Heart left ventricle (tissue), 16 donors: ENCODE data around the gene MRRF. TPM values are rescaled to one million over a fixed set of nuclear protein-coding genes. Genes with fewer than 3 reads are reported as not detected.

ENCODE experiments used
- ATAC-seq, 4 donors: fragments of 200-7000 bp; cut with Tn5 transposase; one replicate each; pipeline ENCODE4 v1.9.1; 2020 to 2022; ENCODE audit warnings: moderate library complexity in 4 of 4, mild to moderate bottlenecking in 3 of 4, moderate number of reproducible peaks in 1 of 4
- DNase-seq, 5 donors: peaks; one replicate each; pipeline ENCODE4 v3.0.0-alpha.2; 2020
- H3K27ac ChIP-seq, 12 donors: fragments of 200-600 bp; sonication (generic) in 4 of 12; one replicate each; pipeline versions ENCODE4 v1.5.0 to v1.8.0; 2016 to 2022; ENCODE audit warnings: mild to moderate bottlenecking in 2 of 12
- H3K27me3 ChIP-seq, 9 donors: fragments of 200-600 bp; sonication (generic) in 2 of 9; one replicate each; pipeline versions ENCODE4 v1.5.1 to v1.8.0; 2016 to 2022; ENCODE audit warnings: mild to moderate bottlenecking in 3 of 9
- H3K36me3 ChIP-seq, 9 donors: fragments of 200-600 bp; sonication (generic) in 2 of 9; one replicate each; pipeline versions ENCODE4 v1.5.0 to v1.8.0; 2018 to 2022; ENCODE audit warnings: mild to moderate bottlenecking in 2 of 9
- H3K4me1 ChIP-seq, 12 donors: fragments of 200-600 bp; sonication (generic) in 4 of 12; one replicate each; pipeline versions ENCODE4 v1.5.0 to v1.8.0; 2016 to 2022; ENCODE audit warnings: mild to moderate bottlenecking in 3 of 12
- H3K4me3 ChIP-seq, 12 donors: fragments of 200-600 bp; sonication (generic) in 4 of 12; one replicate each; pipeline versions ENCODE4 v1.5.0 to v1.8.0; 2017 to 2022; ENCODE audit warnings: mild to moderate bottlenecking in 9 of 12, moderate library complexity in 4 of 12
- H3K9me3 ChIP-seq, 12 donors: fragments of 200-600 bp; sonication (generic) in 4 of 12; one replicate each; pipeline versions ENCODE4 v1.5.0 to v1.8.0; 2016 to 2022; ENCODE audit warnings: mild to moderate bottlenecking in 1 of 12
- CTCF ChIP-seq, 12 donors: fragments of 200-600 bp; sonication (generic) in 4 of 12; IDR thresholded peaks; one replicate each; pipeline versions ENCODE4 v1.5.0 to v1.8.0; 2018 to 2022; ENCODE audit warnings: antibody characterized with exemption in 12 of 12, mild to moderate bottlenecking in 5 of 12
- POLR2A ChIP-seq, 2 donors: fragments of 450-650 bp; IDR thresholded peaks; one replicate each; pipeline ENCODE4 v1.6.1; 2017; ENCODE audit warnings: antibody characterized with exemption in 2 of 2, mild to moderate bottlenecking in 2 of 2, moderate library complexity in 2 of 2
- WGBS, 4 donors: extraction: QIAGEN DNeasy Blood & Tissue Kit in 2 of 4; methylation state at CpG; one replicate each; pipeline versions ENCODE4 v1.1.5 to v1.1.7; 2013 to 2018; 5-methylcytosine and 5-hydroxymethylcytosine counted together
- intact Hi-C, 10 donors: fragments of 100-400 bp; cut with DNase I; formaldehyde crosslinking; loops; one replicate each; pipeline versions ENCODE4 v1.11.1 to v1.14.2; 2022
- polyA plus RNA-seq, 2 donors: library from polyadenylated mRNA; stranded (reverse); fragments of 200-250 nt; gene quantifications; one replicate each; pipeline ENCODE4 v1.2.3, GENCODE V29; 2013
- total RNA-seq, 9 donors: library from RNA; depleted of rRNA in 2 of 9; stranded (reverse); fragments of >200 nt in 2 of 9; fragmentation: NEBNext Ultra II Directional in 3 of 9; extraction: Animal tissue kit (Norgen Biotek cat#: 25700) in 3 of 9; gene quantifications; one replicate each; pipeline versions ENCODE4 v1.1.0 to v1.2.4, GENCODE V29; 2016 to 2023
- donor health status: ischemic (EF 13 %, LVEDD 7.1; RV severe dilation, severe dysfunction).
- donor health status: healthy with polysubstance abuse.
- donor health status: DM: no; HTN: yes; CAD: no.
- donor health status: DM: no; HTN: no; CAD: no.
- donor health status: ischemic (EF 25% LVEDD 6.9; RV normal size, moderate dysfunction).
- donor health status: ischemic (EF 25% LVEDD 5.7; RV mildly dilated, moderate dysfunction).
- donor health status: healthy.
- donor health status: DM: yes; HTN: yes; CAD: no.
- donor health status: ischemic (EF 35%, LVEDD 5.7; RV mildly dilated, moderate dysfunction).
- donor health status: nonischemic (EF 11% LVEDD 7.7; RV severe dilation, severe dysfunction).
- donor health status: DM: yes; HTN: yes; CAD: no.
- donor health status: PGD.
- donor health status: ischemic (EF 29% LVEDD 5.4; RV normal size, mild dysfunction).
- donor health status: nonischemic (EF 23%, LVEDD 6.1; RV moderate dilation, normal function).

MRRF gene
- total and polyA plus RNA-seq, 11 donors: 27.0 to 48.1 (median 36.0) TPM

DNA sequence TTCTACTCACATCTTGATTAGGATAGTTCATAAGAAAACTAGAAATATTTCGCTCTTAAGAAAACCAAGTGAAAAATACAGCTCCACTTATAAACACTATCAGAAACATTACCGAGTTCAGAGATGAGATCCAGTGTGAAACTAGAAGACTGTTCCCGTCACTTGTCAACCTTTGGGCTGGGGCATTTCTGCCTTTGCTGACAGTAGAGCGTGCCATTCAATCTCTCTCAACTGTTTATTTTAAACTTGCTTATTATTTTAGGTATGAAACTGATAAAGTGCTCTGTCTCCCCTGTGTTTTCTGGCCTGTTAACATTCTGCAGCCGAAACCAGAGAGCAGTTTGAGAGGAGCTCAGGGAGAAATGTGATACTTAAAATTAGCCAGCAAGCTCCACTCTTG, 16.7 kb downstream of the MRRF start:
- Histone ChIP-seq H3K36me3 (peaks cover 0 to 57% (median 50%) of the 10 kb centered on the region in 9 donors), H3K27me3 (no peaks in the 10 kb centered on the region), H3K9me3 (peaks cover 0 to 19% (median 9%) of the 10 kb centered on the region in 12 donors), H3K4me1 (peaks cover 0 to 33% (median 10%) of the 10 kb centered on the region in 12 donors), H3K27ac (peak overlapping the region in 8 of 12 donors; percentile 31 to 68 (median 48)), H3K4me3 (peak overlapping the region in 1 of 12 donors; percentile 4)
- 49 to 62% (median 59%) methylated on average over 5 of the region's 5 CpGs for WGBS, 4 donors
- DNase-seq (no peak), ATAC-seq (peak; percentile 64 to 80 (median 75))
- intact Hi-C loops: no loop called here
- TF ChIP-seq CTCF (IDR thresholded peaks at IDR 0.05) (no peak), POLR2A (IDR thresholded peaks at IDR 0.05) (no peak)

- 81 to 87% (median 87%) methylated on average over 1 of the region's 1 CpG for WGBS, 4 donors
- ATAC-seq (no peak), DNase-seq (no peak)
- H3K9me3 ChIP-seq: no peaks in the 10 kb centered on the region
- intact Hi-C loops: no loop called here
- H3K36me3 ChIP-seq: peaks cover 0 to 96% (median 79%) of the 10 kb centered on the region in 9 donors
- no peak overlapping the region for H3K27ac ChIP-seq
- H3K27me3 ChIP-seq: no peaks in the 10 kb centered on the region
- no peak overlapping the region for H3K4me3 ChIP-seq
- TF ChIP-seq POLR2A (IDR thresholded peaks at IDR 0.05) (no peak), CTCF (IDR thresholded peaks at IDR 0.05) (no peak)
- H3K4me1 ChIP-seq: peaks cover 0 to 25% (median 9%) of the 10 kb centered on the region in 12 donors
Measured at GRCh38 chr9:122286764-122287163, 22.1 kb downstream of the MRRF start.

GRCh38 chr9:122287214-122287720, 22.6 kb downstream of the MRRF start:
- TF ChIP-seq POLR2A (IDR thresholded peaks at IDR 0.05) (no peak), CTCF (IDR thresholded peaks at IDR 0.05) (no peak)
- Histone ChIP-seq H3K4me1 (peaks cover 0 to 20% (median 6%) of the 10 kb centered on the region in 12 donors), H3K27ac (no peak overlapping the region), H3K9me3 (no peaks in the 10 kb centered on the region), H3K36me3 (peaks cover 0 to 96% (median 84%) of the 10 kb centered on the region in 9 donors), H3K4me3 (no peak overlapping the region), H3K27me3 (no peaks in the 10 kb centered on the region)
- WGBS, 4 donors: 78 to 100% (median 93%) methylated on average over 1 of the region's 1 CpG
- intact Hi-C loops: no loop called here
- DNase-seq (no peak), ATAC-seq (no peak)

DNA sequence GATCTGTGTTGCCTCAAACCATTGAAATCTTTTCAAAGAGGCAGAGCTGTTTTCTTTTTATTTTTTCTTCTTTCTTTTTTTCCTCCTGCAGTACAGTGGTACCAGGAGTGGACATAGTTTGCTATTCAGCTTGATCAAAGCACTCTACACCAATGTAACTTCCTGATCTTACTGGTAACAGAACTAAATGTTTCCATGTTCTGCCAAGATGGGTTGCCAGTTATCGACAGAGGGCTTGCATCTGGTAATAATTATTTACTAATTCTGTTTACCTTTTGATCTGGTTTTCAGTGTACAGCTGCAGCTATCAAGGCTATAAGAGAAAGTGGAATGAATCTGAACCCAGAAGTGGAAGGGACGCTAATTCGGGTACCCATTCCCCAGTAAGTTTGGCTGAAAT, 26.8 kb downstream of the MRRF start:
- Histone ChIP-seq H3K4me3 (no peak overlapping the region), H3K9me3 (no peaks in the 10 kb centered on the region), H3K27ac (no peak overlapping the region), H3K27me3 (no peaks in the 10 kb centered on the region), H3K36me3 (peaks cover 0 to 99% (median 91%) of the 10 kb centered on the region in 9 donors), H3K4me1 (peaks cover 0 to 17% (median 0%) of the 10 kb centered on the region in 12 donors)
- 97 to 99% (median 98%) methylated on average over 3 of the region's 3 CpGs for WGBS, 4 donors
- no peak for ATAC-seq
- no peak for TF ChIP-seq POLR2A (IDR thresholded peaks at IDR 0.05)
- TF ChIP-seq CTCF (IDR thresholded peaks at IDR 0.05): no peak
- no peak for DNase-seq
- intact Hi-C loops: loop anchor here in 1 of 10 donors (10.0 kb wide), 1 partner anchor 63 kb away; no protein-coding TSS in a partner anchor
